ENCODE results near the gene BCO1. TPM values are rescaled to one million over a fixed set of nuclear protein-coding genes. Genes with fewer than 3 reads are reported as not detected.

Gene BCO1
- total and polyA plus RNA-seq, 12 donors = 0.03 TPM; not detected in 11

- Histone ChIP-seq H3K9me3 (replicated peaks in 1 of 3) (no peaks in the 10 kb centered on the region), H3K4me3 (no peak overlapping the region), H3K27ac (no peak overlapping the region), H3K4me1 (replicated peaks in 1 of 2) (no peaks in the 10 kb centered on the region), H3K27me3 (no peaks in the 10 kb centered on the region), H3K36me3 (replicated peaks in 1 of 2) (no peaks in the 10 kb centered on the region)
- TF ChIP-seq CTCF (IDR thresholded peaks at IDR 0.05) (no peak), POLR2A (IDR thresholded peaks at IDR 0.05) (no peak)
- DNase-seq = no peak
- intact Hi-C loops (cut with DNase I) = no loop called here
- 85 to 97% (median 92%) methylated on average over 2 of the region's 2 CpGs for WGBS, 4 donors
Observed at GRCh38 chr16:81216706-81217105, 21.8 kb upstream of the BCO1 start.

GRCh38 chr16:81219151-81219550, 19.3 kb upstream of the BCO1 start:
- no peak for DNase-seq
- TF ChIP-seq POLR2A (IDR thresholded peaks at IDR 0.05) (no peak), CTCF (IDR thresholded peaks at IDR 0.05) (no peak)
- Histone ChIP-seq H3K27ac (no peak overlapping the region), H3K27me3 (no peaks in the 10 kb centered on the region), H3K9me3 (replicated peaks in 1 of 3) (no peaks in the 10 kb centered on the region), H3K4me3 (no peak overlapping the region), H3K4me1 (replicated peaks in 1 of 2) (no peaks in the 10 kb centered on the region), H3K36me3 (replicated peaks in 1 of 2) (no peaks in the 10 kb centered on the region)
- intact Hi-C loops (cut with DNase I) = no loop called here
- 77 to 87% (median 78%) methylated on average over 9 of the region's 9 CpGs for WGBS, 4 donors

GRCh38 chr16:81220349-81220748, 18.1 kb upstream of the BCO1 start:
- intact Hi-C loops (cut with DNase I) = no loop called here
- Histone ChIP-seq H3K27me3 (no peaks in the 10 kb centered on the region), H3K27ac (no peak overlapping the region), H3K36me3 (replicated peaks in 1 of 2) (no peaks in the 10 kb centered on the region), H3K9me3 (replicated peaks in 1 of 3) (no peaks in the 10 kb centered on the region), H3K4me1 (replicated peaks in 1 of 2) (no peaks in the 10 kb centered on the region), H3K4me3 (no peak overlapping the region)
- TF ChIP-seq POLR2A (IDR thresholded peaks at IDR 0.05) (no peak), CTCF (IDR thresholded peaks at IDR 0.05) (no peak)
- no peak for DNase-seq
- WGBS, 4 donors = 60 to 73% (median 67%) methylated on average over 9 of the region's 9 CpGs

- no peak for DNase-seq
- Histone ChIP-seq H3K36me3 (replicated peaks in 1 of 2) (no peaks in the 10 kb centered on the region), H3K9me3 (replicated peaks in 1 of 3) (no peaks in the 10 kb centered on the region), H3K27ac (no peak overlapping the region), H3K4me3 (no peak overlapping the region), H3K4me1 (replicated peaks in 1 of 2) (no peaks in the 10 kb centered on the region), H3K27me3 (no peaks in the 10 kb centered on the region)
- WGBS, 4 donors = 76 to 90% (median 77%) methylated on average over 6 of the region's 6 CpGs
- intact Hi-C loops (cut with DNase I) = no loop called here
- TF ChIP-seq POLR2A (IDR thresholded peaks at IDR 0.05) (no peak), CTCF (IDR thresholded peaks at IDR 0.05) (no peak)
Observed at GRCh38 chr16:81221731-81222130, 16.8 kb upstream of the BCO1 start.
